GM23338 (cell line): ENCODE results near the gene STX1A. TPM values are rescaled to one million over a fixed set of nuclear protein-coding genes. Genes with fewer than 3 reads are reported as not detected.

Experiments
- ATAC-seq: fragments of 200-7000 bp; cut with Tn5 transposase; 3 replicates; pipeline ENCODE4 v1.9.1; 2020
- DNase-seq: peaks from one replicate; pipeline ENCODE4 v3.0.0-alpha.2; 2015; ENCODE audit warnings: low spot score
- H2AFZ ChIP-seq: fragments of 200-600 bp; sonication (generic); 2 replicates; pipeline ENCODE4 v1.8.0; 2016; ENCODE audit warnings: antibody characterized with exemption, mild to moderate bottlenecking, moderate library complexity
- H3F3A ChIP-seq: fragments of 200-600 bp; sonication (generic); replicated peaks from 2 replicates; pipeline ENCODE4 v1.8.0; 2017; ENCODE audit warnings: antibody characterized with exemption, mixed run types, low read depth
- H3K27ac ChIP-seq: fragments of 200-600 bp; sonication (generic); 2 replicates; pipeline ENCODE4 v1.6.1; 2016; ENCODE audit warnings: low read depth
- H3K27me3 ChIP-seq: fragments of 200-600 bp; sonication (generic); 2 replicates; pipeline ENCODE4 v1.8.0; 2016; ENCODE audit warnings: mild to moderate bottlenecking, mixed run types, moderate library complexity; ENCODE audit not compliant: insufficient read depth
- H3K36me3 ChIP-seq: fragments of 200-600 bp; sonication (generic); 2 replicates; pipeline ENCODE4 v1.8.0; 2016; ENCODE audit warnings: mild to moderate bottlenecking; ENCODE audit not compliant: insufficient read depth
- H3K4me1 ChIP-seq: fragments of 200-600 bp; sonication (generic); 2 replicates; pipeline ENCODE4 v1.8.0; 2016; ENCODE audit warnings: mild to moderate bottlenecking, moderate library complexity; ENCODE audit not compliant: insufficient read depth
- H3K4me2 ChIP-seq: fragments of 200-600 bp; sonication (generic); 2 replicates; pipeline ENCODE4 v1.7.1; 2017; ENCODE audit warnings: mixed run types
- H3K4me3 ChIP-seq: fragments of 200-600 bp; sonication (generic); 2 replicates; pipeline ENCODE4 v1.6.1; 2016; ENCODE audit warnings: mixed run types
- H3K79me2 ChIP-seq: fragments of 200-600 bp; sonication (generic); replicated peaks from 2 replicates; pipeline ENCODE4 v1.8.0; 2017; ENCODE audit warnings: mild to moderate bottlenecking; ENCODE audit not compliant: insufficient read depth
- H3K9me2 ChIP-seq: fragments of 200-600 bp; sonication (generic); 2 replicates; pipeline ENCODE4 v1.8.0; 2017; ENCODE audit not compliant: insufficient read depth
- H4K20me1 ChIP-seq: fragments of 200-600 bp; sonication (generic); replicated peaks from 2 replicates; pipeline ENCODE4 v1.8.0; 2017; ENCODE audit warnings: mild to moderate bottlenecking; ENCODE audit not compliant: insufficient read depth
- H3K27ac Mint-ChIP-seq: 2 replicates; pipeline ENCODE4 v1.8.0; 2020; ENCODE audit warnings: inconsistent platforms, mild to moderate bottlenecking, moderate library complexity, mixed read lengths
- H3K27me3 Mint-ChIP-seq: 3 replicates; pipeline ENCODE4 v1.8.0; 2022; ENCODE audit warnings: low read depth, mild to moderate bottlenecking, moderate library complexity, mixed read lengths, inconsistent platforms; ENCODE audit not compliant: insufficient read depth, poor library complexity
- H3K36me3 Mint-ChIP-seq: 3 replicates; pipeline ENCODE4 v1.8.0; 2021; ENCODE audit warnings: low read depth, mild to moderate bottlenecking, inconsistent platforms, moderate library complexity, mixed read lengths
- H3K4me1 Mint-ChIP-seq: 3 replicates; pipeline ENCODE4 v1.8.0; 2020; ENCODE audit warnings: mild to moderate bottlenecking, inconsistent platforms, mixed read lengths
- H3K4me3 Mint-ChIP-seq: 3 replicates; pipeline ENCODE4 v1.8.0; 2021; ENCODE audit warnings: moderate library complexity, mild to moderate bottlenecking, inconsistent platforms, mixed read lengths
- H3K9me3 Mint-ChIP-seq: 3 replicates; pipeline ENCODE4 v1.8.0; 2020; ENCODE audit warnings: moderate library complexity, mild to moderate bottlenecking, inconsistent platforms, mixed read lengths
- CREB1 ChIP-seq: fragments of 250-450 bp; sonication (Bioruptor Pico); IDR thresholded peaks from 2 replicates; pipeline ENCODE4 v1.5.0; 2020; ENCODE audit warnings: low read depth, mild to moderate bottlenecking, moderate library complexity
- CTCF ChIP-seq, 2 experiments: fragments of 200-600 bp in 1 of 2; sonication (generic) in 1 of 2; conservative IDR thresholded peaks; 2 replicates each; pipeline versions ENCODE4 v1.5.1 to v1.6.1; 2016 to 2017; ENCODE audit warnings: antibody characterized with exemption in 2 of 2, low read depth in 2 of 2, mild to moderate bottlenecking in 2 of 2, moderate library complexity in 1 of 2
- ETS1 ChIP-seq: IDR thresholded peaks from 2 replicates; pipeline ENCODE4 v1.6.1; 2016; ENCODE audit warnings: antibody characterized with exemption
- EZH2 ChIP-seq: fragments of 200-600 bp; sonication (generic); IDR thresholded peaks from one replicate; pipeline ENCODE4 v1.8.0; 2017; ENCODE audit warnings: antibody characterized with exemption, mild to moderate bottlenecking, low read depth; ENCODE audit not compliant: unreplicated experiment
- EZH2phosphoT487 ChIP-seq: fragments of 200-600 bp; sonication (generic); IDR thresholded peaks from one replicate; pipeline ENCODE4 v1.8.1; 2018; ENCODE audit warnings: antibody characterized with exemption; ENCODE audit not compliant: unreplicated experiment
- JUNB ChIP-seq: IDR thresholded peaks from one replicate; pipeline ENCODE4 v1.6.1; 2016; ENCODE audit warnings: antibody characterized with exemption; ENCODE audit not compliant: unreplicated experiment
- POLR2AphosphoS5 ChIP-seq: IDR thresholded peaks from 2 replicates; pipeline ENCODE4 v1.6.1; 2016; ENCODE audit warnings: antibody characterized with exemption, low read depth
- REST ChIP-seq: IDR thresholded peaks from one replicate; pipeline ENCODE4 v1.6.1; 2018; ENCODE audit warnings: antibody characterized with exemption; ENCODE audit not compliant: unreplicated experiment
- ZNF114 ChIP-seq: fragments of 250-450 bp; sonication (Bioruptor Pico); IDR thresholded peaks from 2 replicates; pipeline ENCODE4 v1.5.0; 2020; ENCODE audit warnings: mild to moderate bottlenecking, moderate library complexity
- ZNF331 ChIP-seq: fragments of 250-450 bp; sonication (Bioruptor Pico); IDR thresholded peaks from 2 replicates; pipeline ENCODE4 v1.5.0; 2020; ENCODE audit warnings: low read depth, mild to moderate bottlenecking, moderate library complexity
- polyA plus RNA-seq: library from polyadenylated mRNA; unstranded; fragments of >200 nt; fragmentation: Nextera tagmentation; extraction: Ambion mirVana; gene quantifications from 2 replicates; pipeline ENCODE4 v1.2.1, GENCODE V29; 2016
- total RNA-seq: library from RNA; depleted of rRNA; stranded (reverse); fragments of >200 nt; shearing (Covaris generic); gene quantifications from 2 replicates; pipeline ENCODE4 v1.2.3, GENCODE V29; 2014
- TF ChIP-seq, protein P1 (sequence below): fragments of 250-450 bp; sonication (Bioruptor Pico); IDR thresholded peaks from 2 replicates; pipeline ENCODE4 v1.5.0; 2020; ENCODE audit warnings: mild to moderate bottlenecking, moderate library complexity

Gene STX1A
- total and polyA plus RNA-seq, 2 experiments from 2014 or later, result 9.1 to 19.8 TPM

GRCh38 chr7:73719806-73720169 lies 319 bp upstream of the STX1A start:
- Mint-ChIP-seq H3K4me1 (no peaks in the 10 kb centered on the region; the same call in 2 of the 3 replicates), H3K36me3 (no peaks in the 10 kb centered on the region), H3K27ac (no peak overlapping the region), H3K27me3 (peaks cover 17% of the 10 kb centered on the region), H3K4me3 (peak overlapping the region; percentile 70), H3K9me3 (no peaks in the 10 kb centered on the region)
- no peaks in the 10 kb centered on the region for H3F3A ChIP-seq
- H3K4me2 ChIP-seq, result peak overlapping the region; percentile 78
- peak overlapping the region; percentile 53 for H3K4me3 ChIP-seq
- no peak for TF ChIP-seq CREB1
- no peak for TF ChIP-seq ZNF114 (CRISPR knock-in tag)
- no peak for TF ChIP-seq EZH2
- TF ChIP-seq POLR2AphosphoS5, result no peak
- TF ChIP-seq, protein P1, sequence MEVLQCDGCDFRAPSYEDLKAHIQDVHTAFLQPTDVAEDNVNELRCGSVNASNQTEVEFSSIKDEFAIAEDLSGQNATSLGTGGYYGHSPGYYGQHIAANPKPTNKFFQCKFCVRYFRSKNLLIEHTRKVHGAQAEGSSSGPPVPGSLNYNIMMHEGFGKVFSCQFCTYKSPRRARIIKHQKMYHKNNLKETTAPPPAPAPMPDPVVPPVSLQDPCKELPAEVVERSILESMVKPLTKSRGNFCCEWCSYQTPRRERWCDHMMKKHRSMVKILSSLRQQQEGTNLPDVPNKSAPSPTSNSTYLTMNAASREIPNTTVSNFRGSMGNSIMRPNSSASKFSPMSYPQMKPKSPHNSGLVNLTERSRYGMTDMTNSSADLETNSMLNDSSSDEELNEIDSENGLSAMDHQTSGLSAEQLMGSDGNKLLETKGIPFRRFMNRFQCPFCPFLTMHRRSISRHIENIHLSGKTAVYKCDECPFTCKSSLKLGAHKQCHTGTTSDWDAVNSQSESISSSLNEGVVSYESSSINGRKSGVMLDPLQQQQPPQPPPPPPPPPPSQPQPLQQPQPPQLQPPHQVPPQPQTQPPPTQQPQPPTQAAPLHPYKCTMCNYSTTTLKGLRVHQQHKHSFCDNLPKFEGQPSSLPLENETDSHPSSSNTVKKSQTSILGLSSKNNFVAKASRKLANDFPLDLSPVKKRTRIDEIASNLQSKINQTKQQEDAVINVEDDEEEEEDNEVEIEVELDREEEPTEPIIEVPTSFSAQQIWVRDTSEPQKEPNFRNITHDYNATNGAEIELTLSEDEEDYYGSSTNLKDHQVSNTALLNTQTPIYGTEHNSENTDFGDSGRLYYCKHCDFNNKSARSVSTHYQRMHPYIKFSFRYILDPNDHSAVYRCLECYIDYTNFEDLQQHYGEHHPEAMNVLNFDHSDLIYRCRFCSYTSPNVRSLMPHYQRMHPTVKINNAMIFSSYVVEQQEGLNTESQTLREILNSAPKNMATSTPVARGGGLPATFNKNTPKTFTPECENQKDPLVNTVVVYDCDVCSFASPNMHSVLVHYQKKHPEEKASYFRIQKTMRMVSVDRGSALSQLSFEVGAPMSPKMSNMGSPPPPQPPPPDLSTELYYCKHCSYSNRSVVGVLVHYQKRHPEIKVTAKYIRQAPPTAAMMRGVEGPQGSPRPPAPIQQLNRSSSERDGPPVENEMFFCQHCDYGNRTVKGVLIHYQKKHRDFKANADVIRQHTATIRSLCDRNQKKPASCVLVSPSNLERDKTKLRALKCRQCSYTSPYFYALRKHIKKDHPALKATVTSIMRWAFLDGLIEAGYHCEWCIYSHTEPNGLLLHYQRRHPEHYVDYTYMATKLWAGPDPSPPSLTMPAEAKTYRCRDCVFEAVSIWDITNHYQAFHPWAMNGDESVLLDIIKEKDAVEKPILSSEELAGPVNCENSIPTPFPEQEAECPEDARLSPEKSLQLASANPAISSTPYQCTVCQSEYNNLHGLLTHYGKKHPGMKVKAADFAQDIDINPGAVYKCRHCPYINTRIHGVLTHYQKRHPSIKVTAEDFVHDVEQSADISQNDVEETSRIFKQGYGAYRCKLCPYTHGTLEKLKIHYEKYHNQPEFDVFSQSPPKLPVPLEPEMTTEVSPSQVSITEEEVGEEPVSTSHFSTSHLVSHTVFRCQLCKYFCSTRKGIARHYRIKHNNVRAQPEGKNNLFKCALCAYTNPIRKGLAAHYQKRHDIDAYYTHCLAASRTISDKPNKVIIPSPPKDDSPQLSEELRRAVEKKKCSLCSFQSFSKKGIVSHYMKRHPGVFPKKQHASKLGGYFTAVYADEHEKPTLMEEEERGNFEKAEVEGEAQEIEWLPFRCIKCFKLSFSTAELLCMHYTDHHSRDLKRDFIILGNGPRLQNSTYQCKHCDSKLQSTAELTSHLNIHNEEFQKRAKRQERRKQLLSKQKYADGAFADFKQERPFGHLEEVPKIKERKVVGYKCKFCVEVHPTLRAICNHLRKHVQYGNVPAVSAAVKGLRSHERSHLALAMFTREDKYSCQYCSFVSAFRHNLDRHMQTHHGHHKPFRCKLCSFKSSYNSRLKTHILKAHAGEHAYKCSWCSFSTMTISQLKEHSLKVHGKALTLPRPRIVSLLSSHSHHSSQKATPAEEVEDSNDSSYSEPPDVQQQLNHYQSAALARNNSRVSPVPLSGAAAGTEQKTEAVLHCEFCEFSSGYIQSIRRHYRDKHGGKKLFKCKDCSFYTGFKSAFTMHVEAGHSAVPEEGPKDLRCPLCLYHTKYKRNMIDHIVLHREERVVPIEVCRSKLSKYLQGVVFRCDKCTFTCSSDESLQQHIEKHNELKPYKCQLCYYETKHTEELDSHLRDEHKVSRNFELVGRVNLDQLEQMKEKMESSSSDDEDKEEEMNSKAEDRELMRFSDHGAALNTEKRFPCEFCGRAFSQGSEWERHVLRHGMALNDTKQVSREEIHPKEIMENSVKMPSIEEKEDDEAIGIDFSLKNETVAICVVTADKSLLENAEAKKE, result no peak
- no peak for TF ChIP-seq ETS1
- TF ChIP-seq ZNF331, result no peak
- TF ChIP-seq REST, result no peak
- TF ChIP-seq CTCF (conservative IDR thresholded peaks at IDR 0.05; ENCODE audit: low read depth in 2 of 2), result no peak
- TF ChIP-seq JUNB, result no peak
- TF ChIP-seq EZH2phosphoT487, result no peak
- no peak overlapping the region for H3K27ac ChIP-seq
- no peaks in the 10 kb centered on the region; the same call in 1 of the 2 replicates for H3K4me1 ChIP-seq
- ATAC-seq (no peak; the same call in 2 of the 3 replicates), DNase-seq (no peak)
- H3K27me3 ChIP-seq, result peaks cover 24% of the 10 kb centered on the region
- H4K20me1 ChIP-seq, result no peaks in the 10 kb centered on the region; the same call in 1 of the 2 replicates
- no peaks in the 10 kb centered on the region for H3K36me3 ChIP-seq
- H2AFZ ChIP-seq, result peak overlapping the region; percentile 90
- no peaks in the 10 kb centered on the region for H3K9me2 ChIP-seq
- no peaks in the 10 kb centered on the region for H3K79me2 ChIP-seq
